HG02798 (cell line): ENCODE measurements around the gene RETREG1.
"Not testable (repeated sequence)": the region's sequence is repeated elsewhere in the genome, so short reads cannot be mapped to it uniquely, and the experiment has no call there.

ENCODE experiments used
- ATAC-seq: cut with Tn5 transposase; IDR thresholded peaks from one replicate; pipeline ENCODE4 v1.9.1; 2021; ENCODE audit warnings: mild to moderate bottlenecking; ENCODE audit not compliant: unreplicated experiment, poor library complexity

RETREG1 gene

GRCh38 chr5:16558984-16559629, 57.7 kb downstream of the RETREG1 start:
- no peak for ATAC-seq

GRCh38 chr5:16557477-16557876, 59.3 kb downstream of the RETREG1 start:
- ATAC-seq = no peak

GRCh38 chr5:16554110-16554509, 62.7 kb downstream of the RETREG1 start:
- no peak for ATAC-seq

GRCh38 chr5:16552666-16553343, 64.0 kb downstream of the RETREG1 start:
- peak; percentile 88 for ATAC-seq

GRCh38 chr5:16551628-16552027, 65.2 kb downstream of the RETREG1 start:
- ATAC-seq = no peak

- peak; percentile 78 for ATAC-seq
Measured at GRCh38 chr5:16550316-16550952, 66.4 kb downstream of the RETREG1 start.

- no peak for ATAC-seq
Measured at GRCh38 chr5:16549491-16550206, 67.1 kb downstream of the RETREG1 start.

DNA sequence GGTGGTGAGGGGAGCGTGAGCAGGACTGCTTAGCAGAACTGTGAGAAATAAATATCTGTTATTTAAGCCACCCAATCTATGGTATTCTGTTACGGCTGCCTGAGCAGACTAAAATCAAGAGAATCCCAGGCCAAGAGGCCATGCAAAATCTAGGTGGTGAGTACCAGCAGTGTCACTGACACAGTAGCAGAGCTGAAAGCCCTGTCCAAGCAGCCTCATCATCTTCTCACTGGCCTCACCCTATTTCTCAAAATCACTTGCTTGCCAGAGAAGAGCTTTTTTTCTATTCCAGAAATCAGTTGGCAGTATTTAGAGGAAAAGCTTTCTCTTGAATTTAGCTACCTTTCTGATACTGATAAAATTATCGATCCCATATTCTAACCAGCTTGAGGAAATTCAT, 68.0 kb downstream of the RETREG1 start:
- no peak for ATAC-seq

DNA sequence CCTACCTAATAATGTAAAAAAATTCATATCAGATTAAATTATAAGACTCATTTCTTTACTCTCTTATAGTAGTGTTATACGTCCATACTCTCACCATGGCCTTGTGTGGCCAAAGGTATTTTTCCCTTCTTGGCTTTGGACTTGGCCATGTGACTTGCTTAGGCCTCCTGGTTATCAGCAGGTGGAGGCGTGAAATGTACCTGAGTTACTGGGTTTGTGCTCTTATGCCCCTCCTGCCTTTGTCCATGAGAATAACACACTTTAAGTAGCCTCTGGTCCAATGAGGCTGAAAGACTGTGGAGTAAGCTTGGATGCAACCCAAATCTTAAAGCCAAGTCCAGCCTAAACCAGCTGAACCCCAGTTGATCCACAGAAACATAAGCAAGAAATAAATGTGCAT, 68.7 kb downstream of the RETREG1 start:
- no peak for ATAC-seq

- no peak for ATAC-seq
Measured at GRCh38 chr5:16547200-16547842, 69.5 kb downstream of the RETREG1 start.

DNA sequence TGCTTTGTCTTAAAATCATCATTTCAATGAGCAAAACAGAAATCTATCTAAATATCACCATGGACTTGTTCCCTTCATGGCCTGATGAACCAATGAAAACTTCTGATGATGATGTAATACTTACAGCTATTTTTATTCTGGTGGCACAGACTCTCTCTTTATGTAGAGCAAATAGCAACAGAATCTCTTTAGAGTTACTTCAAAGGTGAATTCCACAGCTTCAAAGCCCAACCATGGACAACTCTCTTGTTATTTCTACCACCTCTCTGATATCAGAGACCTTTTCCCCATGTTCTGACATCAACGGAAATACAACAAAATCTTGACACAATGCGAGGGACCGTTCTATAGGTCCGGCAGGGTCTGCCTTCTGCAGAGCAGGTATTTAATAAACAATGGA, 70.1 kb downstream of the RETREG1 start:
- ATAC-seq = no peak

- no peak for ATAC-seq
Measured at GRCh38 chr5:16544607-16545374, 72.0 kb downstream of the RETREG1 start.

DNA sequence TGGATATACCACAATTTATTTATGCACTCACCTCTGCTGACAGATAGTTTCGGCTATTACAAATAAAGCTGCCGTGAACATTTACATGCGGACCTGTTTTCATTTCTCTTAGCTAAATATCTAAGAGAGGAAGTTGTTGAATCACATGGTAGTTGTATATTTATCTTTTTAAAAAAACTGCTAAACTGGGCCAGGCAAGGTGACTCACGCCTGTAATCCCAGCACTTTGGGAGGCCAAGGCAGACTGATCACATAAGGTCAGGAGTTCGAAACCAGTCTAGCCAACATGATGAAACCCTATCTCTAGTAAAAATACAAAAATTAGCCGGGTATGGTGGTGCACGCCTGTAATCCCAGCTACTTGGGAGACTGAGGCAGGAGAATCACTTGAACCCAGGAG, 73.6 kb downstream of the RETREG1 start:
- ATAC-seq = not testable (repeated sequence)

DNA sequence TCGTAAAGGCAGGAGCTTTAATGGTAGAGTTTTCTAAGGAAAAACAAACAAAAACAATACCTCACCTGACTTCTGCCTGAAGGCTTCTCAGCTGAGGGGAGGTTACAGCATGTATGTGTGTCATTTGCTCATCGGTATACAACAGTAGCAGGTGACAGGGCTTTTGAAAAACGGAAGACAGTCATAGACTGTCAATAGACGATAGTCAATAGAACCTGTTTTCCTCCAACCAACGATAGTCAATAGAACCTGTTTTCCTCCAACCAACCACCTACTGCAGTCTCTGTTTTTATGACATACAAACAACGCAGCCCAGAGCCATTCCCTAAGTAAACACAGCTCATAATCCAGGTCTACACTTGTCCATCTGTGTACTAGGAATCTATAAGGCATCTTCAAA, 74.6 kb downstream of the RETREG1 start:
- no peak for ATAC-seq

DNA sequence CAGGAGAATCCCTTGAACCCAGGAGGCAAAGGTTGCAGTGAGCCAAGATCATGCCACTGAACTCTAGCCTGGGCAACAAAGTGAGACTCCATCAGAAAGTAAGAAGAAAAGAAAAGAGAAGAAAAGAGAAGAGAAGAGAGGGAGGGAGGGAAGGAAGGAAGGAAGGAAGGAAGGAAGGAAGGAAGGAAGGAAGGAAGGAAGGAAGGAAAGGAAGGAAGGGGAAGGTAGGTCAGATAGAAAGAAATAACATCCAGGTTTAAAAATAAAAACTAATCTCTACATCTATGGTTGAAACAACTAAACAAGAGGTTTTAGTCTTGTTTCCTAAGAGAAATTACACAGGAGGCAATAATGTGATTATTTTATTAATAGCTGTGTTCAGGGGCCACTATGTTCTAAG, 75.2 kb downstream of the RETREG1 start:
- not testable (repeated sequence) for ATAC-seq

- ATAC-seq = no peak
Measured at GRCh38 chr5:16540421-16540820, 76.4 kb downstream of the RETREG1 start.

GRCh38 chr5:16539169-16539666, 77.6 kb downstream of the RETREG1 start:
- ATAC-seq = no peak

DNA sequence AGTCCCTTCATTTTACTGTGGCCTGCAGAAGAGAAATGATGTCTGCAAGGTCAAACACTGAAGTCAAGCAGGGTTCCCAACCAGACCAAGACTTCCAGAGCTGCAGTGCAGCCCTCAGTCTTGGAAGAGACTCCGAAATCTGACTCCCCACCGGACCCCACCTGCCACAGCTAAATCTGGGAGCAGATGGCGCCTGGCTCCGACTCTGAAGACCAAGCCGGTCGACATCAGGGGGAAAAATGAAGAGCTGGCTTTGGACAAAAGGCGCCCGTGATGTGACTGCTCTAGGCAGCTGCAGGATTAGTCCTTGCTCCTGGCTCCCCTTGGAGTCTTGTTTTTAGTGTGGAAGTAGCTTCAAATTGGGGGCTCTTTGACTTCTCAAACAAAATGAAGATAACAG, 78.8 kb downstream of the RETREG1 start:
- ATAC-seq = no peak

DNA sequence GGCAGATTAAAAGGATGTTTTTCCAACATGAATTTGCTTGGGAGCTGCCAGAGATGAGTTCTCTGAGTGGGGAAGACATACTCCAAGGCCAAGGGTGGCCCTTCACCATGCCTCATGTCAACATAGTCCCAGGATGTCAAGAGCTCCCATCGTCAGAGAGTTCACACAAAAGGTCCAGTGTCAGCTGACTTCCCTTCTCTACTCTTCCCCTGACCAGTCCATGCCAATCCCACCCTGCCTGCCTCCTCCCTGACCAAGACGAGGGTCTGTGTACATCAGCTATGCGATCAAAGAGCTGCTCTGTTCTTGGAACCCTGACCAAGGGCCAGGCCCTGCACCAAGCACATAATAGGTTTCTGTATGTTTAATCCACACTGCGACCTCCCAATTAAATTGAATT, 80.0 kb downstream of the RETREG1 start:
- ATAC-seq = no peak

GRCh38 chr5:16536246-16536645, 80.6 kb downstream of the RETREG1 start:
- no peak for ATAC-seq
